Loucy (cell line): Measurements from ENCODE around the gene NPW.

Source experiments
- H2AFZ ChIP-seq: fragments of 200-600 bp; sonication (generic); 2 replicates; pipeline ENCODE4 v1.6.0; 2016; ENCODE audit warnings: antibody characterized with exemption, mild to moderate bottlenecking, low read length, moderate library complexity
- H3F3A ChIP-seq: fragments of 200-600 bp; 2 replicates; pipeline ENCODE4 v1.6.0; 2016; ENCODE audit warnings: antibody characterized with exemption, low read depth, mild to moderate bottlenecking
- H3K27me3 ChIP-seq: fragments of 200-600 bp; sonication (generic); 2 replicates; pipeline ENCODE4 v1.6.1; 2014; ENCODE audit warnings: low read length, mild to moderate bottlenecking; ENCODE audit not compliant: insufficient read depth, poor library complexity, severe bottlenecking
- H3K36me3 ChIP-seq: fragments of 200-600 bp; sonication (generic); 2 replicates; pipeline ENCODE4 v1.6.1; 2016; ENCODE audit warnings: low read length; ENCODE audit not compliant: insufficient read depth
- H3K4me1 ChIP-seq: fragments of 200-600 bp; sonication (generic); 2 replicates; pipeline ENCODE4 v1.5.1; 2014; ENCODE audit warnings: low read length, mild to moderate bottlenecking; ENCODE audit not compliant: insufficient read depth, poor library complexity, severe bottlenecking
- H3K4me2 ChIP-seq: fragments of 200-600 bp; sonication (generic); 2 replicates; pipeline ENCODE4 v1.6.0; 2014; ENCODE audit warnings: antibody characterized with exemption, low read length, low read depth, mild to moderate bottlenecking; ENCODE audit not compliant: poor library complexity, severe bottlenecking
- H3K4me3 ChIP-seq: fragments of 200-600 bp; sonication (generic); 2 replicates; pipeline ENCODE4 v1.5.1; 2014; ENCODE audit warnings: low read length, mild to moderate bottlenecking, mixed read lengths; ENCODE audit not compliant: poor library complexity, severe bottlenecking
- H3K79me2 ChIP-seq: fragments of 200-600 bp; sonication (generic); 2 replicates; pipeline ENCODE4 v1.6.1; 2014; ENCODE audit warnings: low read length; ENCODE audit not compliant: insufficient read depth
- H3K9ac ChIP-seq: fragments of 200-600 bp; sonication (generic); 2 replicates; pipeline ENCODE4 v1.6.0; 2014; ENCODE audit warnings: mild to moderate bottlenecking, low read depth, low read length, moderate library complexity; ENCODE audit not compliant: poor library complexity, severe bottlenecking
- H3K9me2 ChIP-seq: fragments of 200-600 bp; sonication (generic); replicated peaks from 2 replicates; pipeline ENCODE4 v1.6.1; 2016; ENCODE audit warnings: low read depth, low read length, mixed read lengths
- H3K9me3 ChIP-seq: fragments of 200-600 bp; sonication (generic); 2 replicates; pipeline ENCODE4 v1.6.1; 2014; ENCODE audit warnings: mild to moderate bottlenecking, antibody characterized with exemption, low read length, low read depth; ENCODE audit not compliant: insufficient read depth
- H4K20me1 ChIP-seq: fragments of 200-600 bp; sonication (generic); 2 replicates; pipeline ENCODE4 v1.6.0; 2014; ENCODE audit warnings: antibody characterized with exemption, low read length, mild to moderate bottlenecking; ENCODE audit not compliant: insufficient read depth, poor library complexity, severe bottlenecking
- CTCF ChIP-seq: fragments of 200-600 bp; sonication (generic); conservative IDR thresholded peaks from 2 replicates; pipeline ENCODE4 v1.5.1; 2014; ENCODE audit warnings: mild to moderate bottlenecking, antibody characterized with exemption, low read length
- EZH2phosphoT487 ChIP-seq: fragments of 200-600 bp; IDR thresholded peaks from 2 replicates; pipeline ENCODE4 v1.6.1; 2018; ENCODE audit warnings: antibody characterized with exemption, mild to moderate bottlenecking, moderate library complexity, borderline replicate concordance

Gene NPW

GRCh38 chr16:1976216-1976520, 43.4 kb upstream of the NPW start:
- H3K9ac ChIP-seq: no peak overlapping the region
- H3F3A ChIP-seq: peaks cover 2% of the 10 kb centered on the region; the same call in 1 of the 2 replicates
- H3K4me3 ChIP-seq: no peak overlapping the region
- no peaks in the 10 kb centered on the region for H3K9me3 ChIP-seq
- H3K36me3 ChIP-seq: no peaks in the 10 kb centered on the region
- no peaks in the 10 kb centered on the region for H3K27me3 ChIP-seq
- no peak overlapping the region for H2AFZ ChIP-seq
- H3K4me1 ChIP-seq: no peaks in the 10 kb centered on the region
- no peaks in the 10 kb centered on the region for H3K9me2 ChIP-seq
- no peak overlapping the region for H3K4me2 ChIP-seq
- peaks cover 19% of the 10 kb centered on the region; the same call in 1 of the 2 replicates for H3K79me2 ChIP-seq
- TF ChIP-seq CTCF: no peak
- TF ChIP-seq EZH2phosphoT487: no peak
- no peaks in the 10 kb centered on the region for H4K20me1 ChIP-seq

GRCh38 chr16:1976951-1977874, 42.4 kb upstream of the NPW start:
- H3K79me2 ChIP-seq: peaks cover 16% of the 10 kb centered on the region; the same call in 1 of the 2 replicates
- TF ChIP-seq EZH2phosphoT487 (no peak), CTCF (no peak)
- no peaks in the 10 kb centered on the region for H3K9me3 ChIP-seq
- no peak overlapping the region for H2AFZ ChIP-seq
- H3K9me2 ChIP-seq: no peaks in the 10 kb centered on the region
- H3K4me3 ChIP-seq: no peak overlapping the region
- H3K9ac ChIP-seq: no peak overlapping the region
- H3F3A ChIP-seq: no peaks in the 10 kb centered on the region
- no peaks in the 10 kb centered on the region for H3K4me1 ChIP-seq
- H3K4me2 ChIP-seq: no peak overlapping the region
- H3K27me3 ChIP-seq: no peaks in the 10 kb centered on the region
- no peaks in the 10 kb centered on the region for H4K20me1 ChIP-seq
- H3K36me3 ChIP-seq: no peaks in the 10 kb centered on the region

GRCh38 chr16:1977875-1978268, 41.7 kb upstream of the NPW start:
- no peaks in the 10 kb centered on the region for H3F3A ChIP-seq
- no peak overlapping the region for H3K4me2 ChIP-seq
- H3K9me2 ChIP-seq: no peaks in the 10 kb centered on the region
- no peak overlapping the region for H3K4me3 ChIP-seq
- no peaks in the 10 kb centered on the region for H3K4me1 ChIP-seq
- peaks cover 10% of the 10 kb centered on the region; the same call in 1 of the 2 replicates for H3K79me2 ChIP-seq
- TF ChIP-seq EZH2phosphoT487: no peak
- TF ChIP-seq CTCF: no peak
- H3K36me3 ChIP-seq: no peaks in the 10 kb centered on the region
- no peak overlapping the region for H2AFZ ChIP-seq
- H3K9me3 ChIP-seq: no peaks in the 10 kb centered on the region
- no peaks in the 10 kb centered on the region for H4K20me1 ChIP-seq
- no peaks in the 10 kb centered on the region for H3K27me3 ChIP-seq
- H3K9ac ChIP-seq: no peak overlapping the region
